GM12874 (cell line): Measurements from ENCODE around the gene SPPL3.

Experiments
- CTCF ChIP-seq: IDR thresholded peaks from 2 replicates; pipeline ENCODE4 v1.5.1; 2011; ENCODE audit warnings: low read depth, mild to moderate bottlenecking, control low read depth, low read length, moderate library complexity; ENCODE audit not compliant: insufficient read depth

Gene SPPL3

DNA sequence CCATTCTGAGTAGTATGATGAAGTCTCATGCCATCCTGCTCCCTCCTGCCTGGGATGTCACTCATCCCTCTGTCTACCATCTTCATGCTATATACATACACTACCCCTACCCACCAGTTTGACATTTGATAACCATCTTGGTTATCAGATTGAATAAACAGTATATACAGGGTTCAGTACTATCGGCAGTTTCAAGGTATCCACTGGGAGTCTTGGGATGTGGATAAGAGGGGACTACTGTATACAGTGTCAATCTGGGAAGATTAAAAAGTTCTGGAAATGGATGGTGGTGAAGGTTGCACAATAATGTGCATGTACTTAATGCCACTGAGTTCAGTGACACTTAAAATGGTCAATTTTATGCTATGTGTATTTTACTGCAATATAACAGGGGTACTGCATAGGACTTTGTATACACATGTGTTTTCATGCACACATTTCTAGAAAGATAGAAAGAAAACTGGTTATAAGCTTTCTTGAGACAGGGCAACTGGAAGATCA is 22.1 kb downstream of the SPPL3 start:
- TF ChIP-seq CTCF, result no peak

DNA sequence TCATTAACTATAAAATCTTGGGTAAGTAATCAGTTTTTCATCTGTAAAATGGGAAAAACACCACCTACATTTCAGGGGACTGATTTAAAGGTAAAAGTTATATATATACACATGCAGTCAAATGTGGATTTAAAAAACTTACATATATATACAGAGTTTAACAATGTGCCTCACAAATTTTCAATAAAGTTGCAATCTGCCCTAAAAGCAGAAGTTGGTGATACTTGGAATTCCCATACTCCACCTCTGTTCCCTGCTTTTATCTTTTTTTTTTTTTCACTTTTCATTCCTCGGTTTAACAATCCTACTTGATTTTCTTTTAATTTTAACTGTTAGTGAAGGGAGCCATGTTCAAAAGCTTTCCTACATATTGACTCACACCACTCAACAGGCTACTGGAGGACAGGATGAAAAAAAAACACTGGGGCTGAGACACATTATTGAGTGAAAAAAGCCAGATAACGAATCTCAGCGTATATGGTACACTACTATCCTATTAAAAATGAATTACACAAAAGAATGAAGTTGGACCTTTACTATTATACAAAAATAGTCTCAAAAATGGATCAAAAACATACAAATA is 24.3 kb downstream of the SPPL3 start:
- TF ChIP-seq CTCF, result no peak

DNA sequence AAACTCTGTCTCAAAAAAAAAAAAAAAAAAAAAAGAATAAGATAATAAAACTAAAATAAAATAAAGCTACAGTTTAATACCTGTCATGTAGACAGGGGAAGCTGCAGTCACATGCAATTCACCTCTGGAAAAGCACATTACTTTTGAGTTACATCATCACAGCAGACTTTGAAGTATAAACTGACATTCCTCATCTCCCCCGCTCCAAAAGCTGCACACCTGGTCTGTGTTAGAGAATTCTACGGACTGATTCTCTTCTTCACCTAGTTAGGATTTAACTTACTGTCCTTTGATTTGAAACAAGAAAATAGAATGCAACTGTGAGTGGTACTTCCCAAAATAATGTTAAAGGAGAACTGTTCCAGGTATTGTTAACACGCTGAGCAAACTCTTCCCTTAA is 25.1 kb downstream of the SPPL3 start:
- no peak for TF ChIP-seq CTCF

GRCh38 chr12:120874547-120875245 is 29.5 kb downstream of the SPPL3 start:
- TF ChIP-seq CTCF, result no peak

DNA sequence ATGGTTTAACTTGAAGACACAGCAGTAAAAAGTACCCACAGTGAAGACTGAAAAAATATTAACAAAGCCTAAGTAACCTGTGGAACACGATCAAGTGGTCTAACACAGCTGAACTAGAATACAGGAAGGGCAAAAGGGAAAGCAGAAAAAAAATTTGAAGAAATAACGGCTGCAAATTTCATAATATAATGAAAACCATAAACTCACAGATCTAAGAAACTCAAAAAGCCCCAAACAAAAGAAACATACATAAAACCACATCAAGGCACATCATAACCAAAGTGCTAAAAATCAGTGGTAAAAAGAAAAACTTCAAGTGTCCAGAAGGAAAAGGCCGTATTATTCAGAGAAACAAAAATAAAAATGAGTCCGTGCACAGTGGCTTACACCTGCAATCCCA is 30.9 kb downstream of the SPPL3 start:
- no peak for TF ChIP-seq CTCF

GRCh38 chr12:120872487-120872886 is 31.7 kb downstream of the SPPL3 start:
- no peak for TF ChIP-seq CTCF

DNA sequence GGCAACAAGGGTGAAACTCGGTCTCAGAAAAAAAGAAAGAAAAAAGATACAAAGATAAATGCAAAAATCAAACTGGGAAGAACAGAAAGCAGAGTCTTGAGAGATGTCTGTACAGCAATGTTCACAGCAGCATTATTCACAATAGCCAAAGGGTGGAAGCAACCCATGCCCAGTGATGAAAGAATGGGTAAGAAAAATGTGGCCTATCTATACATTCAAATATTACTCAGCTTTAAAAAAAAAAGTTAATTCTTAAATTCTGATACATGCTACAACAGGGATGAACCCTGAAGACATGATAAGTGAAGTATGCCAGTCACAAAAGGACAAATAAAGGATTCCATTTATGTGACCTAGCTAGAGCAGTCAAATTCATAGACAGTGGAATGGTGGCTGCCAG is 33.7 kb downstream of the SPPL3 start:
- no peak for TF ChIP-seq CTCF
